Testis (tissue), 2 donors: Measurements from ENCODE around the gene SIAH2.

ENCODE experiments used
- POLR2A ChIP-seq: fragments of 450-650 bp; IDR thresholded peaks from one replicate; pipeline ENCODE4 v1.6.1; 2017; ENCODE audit warnings: antibody characterized with exemption, mild to moderate bottlenecking, moderate library complexity
- TF ChIP-seq, protein P1 (sequence below), 3 experiments: fragments of 450-650 bp in 2 of 3; fragments of 200-600 bp in 1 of 3; sonication (generic) in 1 of 3; IDR thresholded peaks; one replicate each; pipeline ENCODE4 v1.5.1; 2016 to 2019; ENCODE audit warnings: antibody characterized with exemption in 3 of 3, mild to moderate bottlenecking in 2 of 3, moderate library complexity in 1 of 3

DNA sequence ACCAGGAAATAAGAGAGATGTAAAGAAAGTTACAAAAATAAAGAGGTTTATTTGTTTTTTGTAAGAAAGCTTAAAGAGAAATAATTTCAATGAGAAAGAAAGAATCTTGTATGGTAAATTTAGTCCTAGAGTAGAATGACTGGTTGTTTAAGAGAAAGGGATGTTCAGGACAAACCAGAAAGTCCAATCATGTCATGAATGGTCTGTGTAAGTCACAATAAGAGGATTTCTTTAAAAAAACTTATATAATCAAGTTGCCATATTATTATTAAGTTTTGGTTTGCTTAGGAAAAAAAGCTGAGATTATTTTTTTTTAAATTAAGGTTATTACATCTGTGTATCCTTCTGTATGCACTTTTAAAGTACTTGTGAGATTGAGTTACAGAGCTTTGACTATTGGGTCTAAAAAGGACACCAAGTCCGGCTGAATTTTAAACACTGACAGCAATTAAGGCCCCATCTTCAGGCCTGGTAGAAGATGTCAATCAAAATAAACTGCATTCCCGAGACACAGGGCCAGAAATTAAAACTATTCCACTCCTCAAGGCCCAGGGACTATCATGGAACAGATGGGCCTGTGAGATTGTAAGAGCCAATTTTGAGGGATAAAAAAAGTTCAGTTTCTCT is 71.4 kb downstream of the SIAH2 start:
- TF ChIP-seq, protein P1, sequence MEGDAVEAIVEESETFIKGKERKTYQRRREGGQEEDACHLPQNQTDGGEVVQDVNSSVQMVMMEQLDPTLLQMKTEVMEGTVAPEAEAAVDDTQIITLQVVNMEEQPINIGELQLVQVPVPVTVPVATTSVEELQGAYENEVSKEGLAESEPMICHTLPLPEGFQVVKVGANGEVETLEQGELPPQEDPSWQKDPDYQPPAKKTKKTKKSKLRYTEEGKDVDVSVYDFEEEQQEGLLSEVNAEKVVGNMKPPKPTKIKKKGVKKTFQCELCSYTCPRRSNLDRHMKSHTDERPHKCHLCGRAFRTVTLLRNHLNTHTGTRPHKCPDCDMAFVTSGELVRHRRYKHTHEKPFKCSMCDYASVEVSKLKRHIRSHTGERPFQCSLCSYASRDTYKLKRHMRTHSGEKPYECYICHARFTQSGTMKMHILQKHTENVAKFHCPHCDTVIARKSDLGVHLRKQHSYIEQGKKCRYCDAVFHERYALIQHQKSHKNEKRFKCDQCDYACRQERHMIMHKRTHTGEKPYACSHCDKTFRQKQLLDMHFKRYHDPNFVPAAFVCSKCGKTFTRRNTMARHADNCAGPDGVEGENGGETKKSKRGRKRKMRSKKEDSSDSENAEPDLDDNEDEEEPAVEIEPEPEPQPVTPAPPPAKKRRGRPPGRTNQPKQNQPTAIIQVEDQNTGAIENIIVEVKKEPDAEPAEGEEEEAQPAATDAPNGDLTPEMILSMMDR (IDR thresholded peaks at IDR 0.05) = no peak
- no peak for TF ChIP-seq POLR2A
